Glomerular endothelial cell (primary cell): Measurements from ENCODE around the gene STX19. TPM values are rescaled to one million over a fixed set of nuclear protein-coding genes. Genes with fewer than 3 reads are reported as not detected.
"Not testable (repeated sequence)": the region's sequence is repeated elsewhere in the genome, so short reads cannot be mapped to it uniquely, and the experiment has no call there.

Experiments
- DNase-seq: peaks from one replicate; pipeline ENCODE4 v3.0.0-alpha.2; 2011; ENCODE audit warnings: low read depth, low spot score; ENCODE audit errors: extremely low read depth
- total RNA-seq: library from RNA; depleted of rRNA; stranded (reverse); fragments of >200 nt; gene quantifications from 2 replicates; pipeline ENCODE4 v1.2.3, GENCODE V29; 2015

The STX19 gene
- total RNA-seq, 1 donor from 2014 or later = not detected

DNA sequence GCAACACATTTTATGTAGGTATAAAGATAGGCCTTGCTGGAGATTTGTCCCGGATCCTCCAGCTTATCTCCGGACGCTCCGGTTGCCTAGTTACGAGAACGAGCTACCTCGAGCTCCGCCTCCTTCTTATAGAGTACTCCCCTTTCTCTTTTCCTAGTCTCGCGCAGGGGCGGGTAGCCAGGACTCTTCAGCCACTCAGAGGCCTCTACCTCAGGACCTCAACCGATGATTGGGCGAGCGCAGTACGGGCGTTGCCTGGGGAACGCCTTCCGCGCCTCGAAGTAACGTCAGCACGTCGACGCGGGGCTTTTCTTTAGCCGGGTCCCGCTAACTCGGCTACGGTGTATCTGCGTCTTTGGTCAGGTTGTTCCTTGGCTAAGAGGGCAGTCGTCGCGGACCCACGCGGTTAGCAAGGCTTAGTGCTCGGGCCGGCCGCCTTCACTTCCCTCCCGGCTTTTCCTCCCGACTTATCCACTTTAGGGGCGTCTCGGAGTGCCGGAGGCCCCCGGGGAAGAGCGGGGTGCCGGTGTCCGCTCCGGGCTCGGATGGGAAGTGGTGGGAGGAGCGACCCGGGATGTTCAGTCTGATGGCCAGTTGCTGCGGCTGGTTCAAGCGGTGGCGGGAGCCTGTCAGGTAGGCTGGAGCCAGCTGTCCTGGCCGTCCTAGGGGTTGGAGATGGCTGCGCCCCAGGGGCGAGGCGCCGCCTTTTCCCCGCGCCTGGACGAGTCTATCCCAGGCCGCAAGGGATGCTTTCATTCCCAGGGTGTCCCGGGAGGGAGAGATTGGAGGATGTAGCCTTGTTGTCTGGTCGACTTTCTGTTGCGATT is 48.3 kb downstream of the STX19 start, which contains the start of gene ARL13B:
Gene ARL13B (plus strand): TSS at position 306 of the 827 bp plus-strand sequence. CDS start 269 bp downstream, at position 575.
- peak; percentile 90 for DNase-seq

DNA sequence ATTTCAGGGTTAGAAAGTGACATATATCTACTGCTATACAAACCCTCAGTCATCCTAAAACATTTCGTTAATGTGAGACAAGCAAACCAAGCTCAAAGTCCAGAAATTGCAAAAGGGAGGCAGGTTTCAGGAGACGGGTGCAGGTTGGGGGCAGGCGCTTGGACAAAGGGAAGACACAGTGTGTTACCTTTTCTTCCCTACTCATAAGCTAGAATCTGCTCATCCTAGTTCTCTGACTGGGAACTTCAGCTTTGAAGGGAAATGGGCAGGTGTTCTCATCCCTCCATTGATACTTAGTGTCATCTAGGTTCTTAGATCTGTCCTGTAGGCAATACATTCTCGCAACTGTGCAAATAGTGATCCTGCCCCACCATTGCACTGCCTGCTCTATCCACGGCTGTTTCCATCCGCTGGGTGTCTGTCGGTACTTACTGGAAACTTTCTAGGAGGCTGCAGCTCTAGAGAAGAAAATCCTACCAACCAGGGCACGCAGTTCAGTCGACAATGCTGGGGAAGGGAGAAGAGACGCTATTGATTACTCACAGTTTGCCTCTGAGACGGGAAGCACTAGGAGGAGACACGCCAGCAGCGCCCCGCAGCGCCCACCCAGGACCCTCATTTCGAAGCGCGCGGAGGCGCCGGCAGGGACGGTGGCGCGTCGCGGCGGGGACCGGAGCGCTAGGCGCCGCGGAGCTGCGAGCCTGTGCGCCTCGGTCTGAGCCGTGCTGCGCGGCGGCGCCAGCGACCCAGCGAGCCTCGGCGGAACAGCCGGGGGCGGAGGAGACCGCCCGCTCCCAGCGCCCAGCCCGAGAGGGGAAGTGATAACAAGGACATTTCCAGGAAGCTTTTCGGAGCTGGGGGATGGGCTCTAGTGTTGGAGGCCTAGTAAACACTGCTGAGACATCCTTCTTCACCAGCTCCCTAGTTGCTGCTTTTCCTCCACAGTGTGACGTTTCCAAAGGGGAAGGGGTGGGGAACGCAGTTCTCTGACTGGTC is 55.0 kb downstream of the STX19 start, which contains the start of gene PROS1:
Gene PROS1 (minus strand): TSS at position 766 of the 996 bp plus-strand sequence. CDS start 147 bp downstream, at position 619.
- no peak for DNase-seq

DNA sequence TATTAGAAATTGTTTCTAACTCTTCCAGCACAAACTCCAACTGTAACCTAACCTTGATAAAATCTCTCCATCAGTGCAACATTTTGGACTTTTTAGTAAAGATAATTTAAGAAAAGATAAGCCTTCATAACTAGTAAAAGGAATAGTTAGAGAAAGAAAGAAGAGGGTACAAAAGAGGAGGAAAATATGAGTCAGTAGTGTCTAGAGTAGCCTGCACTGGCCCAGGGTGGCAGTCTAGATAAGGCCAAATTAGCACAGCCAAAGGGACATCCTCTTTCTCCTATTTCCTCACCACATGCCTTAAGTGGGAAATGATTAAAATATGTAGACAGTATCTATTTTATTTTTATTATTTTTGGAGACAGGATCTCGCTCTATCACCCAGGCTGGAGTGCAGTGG is 58.4 kb downstream of the STX19 start:
- DNase-seq = no peak

DNA sequence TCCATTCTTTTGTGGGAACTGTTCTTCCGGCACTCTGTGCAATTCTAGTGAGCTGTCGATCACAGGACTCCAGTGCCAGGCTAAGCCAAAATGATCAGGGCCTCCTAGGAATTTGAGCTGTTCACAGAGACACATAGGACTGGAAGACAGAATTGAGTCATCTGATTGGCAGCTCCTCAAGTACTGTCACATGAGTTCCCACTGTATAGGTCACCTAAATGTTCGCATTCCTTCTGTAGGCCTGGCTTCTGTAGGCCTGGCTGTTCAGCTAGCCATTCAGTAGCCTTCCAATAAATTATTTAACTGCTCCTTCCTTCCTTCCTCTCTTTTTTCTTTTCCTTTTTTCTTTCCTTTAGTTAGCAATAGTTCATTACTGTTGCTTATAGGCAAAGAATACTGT is 59.0 kb downstream of the STX19 start:
- no peak for DNase-seq

DNA sequence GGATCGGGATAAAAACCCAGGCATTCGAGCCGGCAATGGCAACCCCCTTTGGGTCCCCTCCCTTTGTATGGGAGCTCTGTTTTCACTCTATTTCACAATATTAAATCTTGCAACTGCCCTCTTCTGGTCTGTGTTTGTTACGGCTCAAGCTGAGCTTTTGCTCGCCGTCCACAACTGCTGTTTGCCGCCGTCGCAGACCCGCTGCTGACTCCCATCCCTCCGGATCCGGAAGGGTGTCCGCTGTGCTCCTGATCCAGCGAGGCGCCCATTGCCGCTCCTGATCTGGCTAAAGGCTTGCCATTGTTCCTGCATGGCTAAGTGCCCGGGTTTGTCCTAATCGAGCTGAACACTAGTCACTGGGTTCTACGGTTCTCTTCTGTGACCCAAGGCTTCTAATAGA is 63.3 kb downstream of the STX19 start:
- DNase-seq = not testable (repeated sequence)

Other genes starting within 250 kb of the STX19 start
- gene PROS1, start 54.7 kb downstream of the STX19 start, total RNA-seq = 25.4 and 26.1 TPM in 2 replicates
- 6.3 and 6.6 TPM in 2 replicates for gene ARL13B, start 48.4 kb downstream of the STX19 start, total RNA-seq
- gene DHFR2, start 34.3 kb upstream of the STX19 start, total RNA-seq = 2.5 and 2.6 TPM in 2 replicates
- 5.7 and 12.6 TPM in 2 replicates for gene NSUN3, start 34.5 kb upstream of the STX19 start, total RNA-seq